Right lobe of liver (tissue), 6 donors: ENCODE measurements around the gene LCN10. TPM values are rescaled to one million over a fixed set of nuclear protein-coding genes. Genes with fewer than 3 reads are reported as not detected.

Experiments
- ATAC-seq, 4 donors: fragments of 200-7000 bp; cut with Tn5 transposase; one replicate each; pipeline ENCODE4 v1.9.1; 2020; ENCODE audit warnings: mild to moderate bottlenecking in 4 of 4, moderate library complexity in 4 of 4
- DNase-seq, 3 donors: peaks; one replicate each; pipeline ENCODE4 v3.0.0-alpha.2; 2020
- H3K27ac ChIP-seq, 3 donors: fragments of 200-600 bp; one replicate each; pipeline ENCODE4 v1.8.0; 2022
- H3K27me3 ChIP-seq, 2 donors: fragments of 200-600 bp; one replicate each; pipeline ENCODE4 v1.8.0; 2022
- H3K36me3 ChIP-seq, 4 donors: fragments of 200-600 bp; sonication (generic) in 1 of 4; one replicate each; pipeline versions ENCODE4 v1.5.1 to v1.8.0; 2017 to 2022; ENCODE audit warnings: control low read depth in 1 of 4
- H3K4me1 ChIP-seq, 4 donors: fragments of 200-600 bp; sonication (generic) in 1 of 4; one replicate each; pipeline versions ENCODE4 v1.5.1 to v1.8.0; 2017 to 2022; ENCODE audit warnings: control low read depth in 1 of 4
- H3K4me3 ChIP-seq, 3 donors: fragments of 200-600 bp; one replicate each; pipeline ENCODE4 v1.8.0; 2022
- H3K9me3 ChIP-seq, 4 donors: fragments of 200-600 bp; sonication (generic) in 1 of 4; one replicate each; pipeline versions ENCODE4 v1.5.1 to v1.8.0; 2017 to 2022; ENCODE audit warnings: control low read depth in 1 of 4
- CTCF ChIP-seq, 4 donors: fragments of 200-600 bp in 3 of 4; fragments of 450-650 bp in 1 of 4; IDR thresholded peaks; one replicate each; pipeline versions ENCODE4 v1.5.1 to v1.8.0; 2016 to 2022; ENCODE audit warnings: antibody characterized with exemption in 4 of 4, mild to moderate bottlenecking in 2 of 4
- POLR2A ChIP-seq: fragments of 450-650 bp; IDR thresholded peaks from one replicate; pipeline ENCODE4 v1.6.1; 2017; ENCODE audit warnings: antibody characterized with exemption, mild to moderate bottlenecking
- WGBS: methylation state at CpG from one replicate; pipeline ENCODE4 v1.1.6; 2018; ENCODE audit warnings: low coverage, low lambda C conversion rate; ENCODE audit not compliant: insufficient coverage; ENCODE audit errors: missing lambda C conversion rate; 5-methylcytosine and 5-hydroxymethylcytosine counted together
- intact Hi-C, 2 donors: fragments of 100-400 bp; cut with DNase I; formaldehyde crosslinking; loops; one replicate each; pipeline versions ENCODE4 v1.11.2 to v1.14.1; 2022
- microRNA-seq, 2 donors: library from miRNA; unstranded; fragments of <30 nt; microRNA quantifications; one replicate each; pipeline ENCODE4, GENCODE V29; 2019 to 2020
- small RNA-seq, 2 experiments: library from RNA; depleted of rRNA; stranded (forward); fragments of <200 nt; gene quantifications; one replicate each; pipeline ENCODE3, GENCODE V24; 2016
- total RNA-seq, 6 experiments: library from RNA; depleted of rRNA in 2 of 6; stranded (reverse); fragments of >200 nt in 2 of 6; fragmentation: NEBNext Ultra II Directional in 3 of 6; extraction: Animal tissue kit (Norgen Biotek cat#: 25700) in 3 of 6; gene quantifications; one replicate each; pipeline versions ENCODE4 v1.1.0 to v1.2.4, GENCODE V29; 2016 to 2023
- donor health status: DM: no; HTN: yes; CAD: no.
- donor health status: DM: no; HTN: no; CAD: no.
- donor health status: DM: no; HTN: no; CAD: no.
- donor health status: DM: no; HTN: yes; CAD: no.
- donor health status: DM: no; HTN: yes; CAD: no.

The LCN10 gene
- total RNA-seq, 6 experiments from 2014 or later = 0.23 to 0.81 (median 0.32) TPM; not detected in 2

GRCh38 chr9:136690806-136691261, 51.9 kb downstream of the LCN10 start:
- DNase-seq (peak; percentile 86 to 91 (median 91)), ATAC-seq (peak; percentile 26 to 53 (median 36))
- Histone ChIP-seq H3K27ac (peak overlapping the region; percentile 31 to 80 (median 56)), H3K4me1 (peaks cover 0 to 79% (median 38%) of the 10 kb centered on the region in 4 donors), H3K9me3 (no peaks in the 10 kb centered on the region), H3K4me3 (no peak overlapping the region), H3K36me3 (no peaks in the 10 kb centered on the region), H3K27me3 (no peaks in the 10 kb centered on the region)
- 45% methylated on average over 4 of the region's 15 CpGs for WGBS
- TF ChIP-seq CTCF (IDR thresholded peaks at IDR 0.05) (no peak), POLR2A (no peak)
- intact Hi-C loops = no loop called here

GRCh38 chr9:136690104-136690805, 52.5 kb downstream of the LCN10 start:
- no CpG with 5 or more reads among the region's 25 CpGs for WGBS

GRCh38 chr9:136689108-136689460, 53.7 kb downstream of the LCN10 start:
- Histone ChIP-seq H3K27me3 (no peaks in the 10 kb centered on the region), H3K36me3 (no peaks in the 10 kb centered on the region), H3K4me1 (peaks cover 0 to 79% (median 36%) of the 10 kb centered on the region in 4 donors), H3K4me3 (no peak overlapping the region), H3K27ac (peak overlapping the region in 1 of 3 donors; percentile 80), H3K9me3 (no peaks in the 10 kb centered on the region)
- ATAC-seq (no peak), DNase-seq (peak in 1 of 3 donors; percentile 51)
- TF ChIP-seq POLR2A = no peak
- TF ChIP-seq CTCF (IDR thresholded peaks at IDR 0.05) = no peak
- intact Hi-C loops = no loop called here
- 68% methylated on average over 4 of the region's 7 CpGs for WGBS

More at GRCh38 chr9:136690104-136690805, 52.5 kb downstream of the LCN10 start:
- peak; percentile 2 to 18 (median 7) for ATAC-seq
- intact Hi-C loops = no loop called here
- DNase-seq = peak; percentile 76 to 89 (median 82)
- Histone ChIP-seq H3K27me3 (no peaks in the 10 kb centered on the region), H3K36me3 (no peaks in the 10 kb centered on the region), H3K4me3 (no peak overlapping the region), H3K27ac (peak overlapping the region; percentile 31 to 80 (median 56)), H3K4me1 (peaks cover 0 to 79% (median 38%) of the 10 kb centered on the region in 4 donors), H3K9me3 (no peaks in the 10 kb centered on the region)
- TF ChIP-seq CTCF (IDR thresholded peaks at IDR 0.05) (no peak), POLR2A (peak; percentile 49)

GRCh38 chr9:136688274-136689107, 54.2 kb downstream of the LCN10 start:
- TF ChIP-seq CTCF (IDR thresholded peaks at IDR 0.05) (no peak), POLR2A (no peak)

More at GRCh38 chr9:136688274-136689107, 54.2 kb downstream of the LCN10 start:
- Histone ChIP-seq H3K36me3 (no peaks in the 10 kb centered on the region), H3K27ac (peak overlapping the region; percentile 32 to 74 (median 57)), H3K9me3 (no peaks in the 10 kb centered on the region), H3K27me3 (no peaks in the 10 kb centered on the region), H3K4me3 (no peak overlapping the region), H3K4me1 (peaks cover 0 to 79% (median 36%) of the 10 kb centered on the region in 4 donors)
- intact Hi-C loops = no loop called here
- 53% methylated on average over 9 of the region's 21 CpGs for WGBS
- DNase-seq = peak in 1 of 3 donors; percentile 50
- no peak for ATAC-seq

Small RNA genes lying within 50 kb of the gene (microRNA-seq; reads per million reads assigned to microRNA genes)
- gene MIR6722 = 0 reads per million in 2 donors

Small RNA genes lying within 50 kb of the gene (small RNA-seq; reads per million reads assigned to genes)
- gene ATP6V1G1P3 (0 reads per million in 2 experiments), gene MIR6722 (0 reads per million in 2 experiments)

Other genes with a start within 250 kb of the LCN10 start
- 10 to 100 TPM; 17.4 to 26.2 (median 19.3) TPM for gene NOTCH1, start 196.9 kb downstream of the LCN10 start, total RNA-seq
- 10 to 100 TPM; 26.7 to 54.2 (median 45.8) TPM for gene EGFL7, start 80.0 kb downstream of the LCN10 start, total RNA-seq
- gene AGPAT2, start 55.5 kb downstream of the LCN10 start, total RNA-seq = 100 to 1,000 TPM; 117 to 379 (median 184) TPM
- gene DIPK1B, start 30.4 kb downstream of the LCN10 start, total RNA-seq = 1 to 10 TPM; 1.4 to 7.7 (median 5.1) TPM
- under 1 TPM in 2 of 6 experiments, not detected in 4; 0.26 to 0.63 TPM for gene LCN6, start 5.6 kb upstream of the LCN10 start, total RNA-seq
- not detected for gene LCN8, start 15.3 kb upstream of the LCN10 start, total RNA-seq
- not detected for gene LCN15, start 21.6 kb upstream of the LCN10 start, total RNA-seq
- gene TMEM141, start 48.4 kb upstream of the LCN10 start, total RNA-seq = 100 to 1,000 TPM in 1 of 6 experiments, 10 to 100 TPM in 5; 46.5 to 105 (median 56.7) TPM
- 1 to 10 TPM in 2 of 6 experiments, under 1 TPM in 3, not detected in 1; 0.43 to 1.2 (median 0.74) TPM for gene CCDC183, start 53.4 kb upstream of the LCN10 start, total RNA-seq
- gene RABL6, start 65.0 kb upstream of the LCN10 start, total RNA-seq = 10 to 100 TPM in 4 of 6 experiments, 1 to 10 TPM in 2; 8.0 to 14.8 (median 12.4) TPM
- gene AJM1, start 99.5 kb upstream of the LCN10 start, total RNA-seq = 1 to 10 TPM; 1.7 to 2.8 (median 2.6) TPM
- gene PHPT1, start 106.5 kb upstream of the LCN10 start, total RNA-seq = 10 to 100 TPM; 30.5 to 66.6 (median 49.3) TPM
- gene MAMDC4, start 109.4 kb upstream of the LCN10 start, total RNA-seq = 10 to 100 TPM in 4 of 6 experiments, 1 to 10 TPM in 2; 5.7 to 27.9 (median 22.5) TPM
- 100 to 1,000 TPM; 216 to 486 (median 227) TPM for gene EDF1, start 123.4 kb upstream of the LCN10 start, total RNA-seq
- 1 to 10 TPM; 5.8 to 8.8 (median 7.1) TPM for gene TRAF2, start 143.6 kb upstream of the LCN10 start, total RNA-seq
- 100 to 1,000 TPM in 3 of 6 experiments, 10 to 100 TPM in 3; 84.0 to 290 (median 97.4) TPM for gene FBXW5, start 201.8 kb upstream of the LCN10 start, total RNA-seq
- 100 to 1,000 TPM; 248 to 755 (median 453) TPM for gene C8G, start 202.3 kb upstream of the LCN10 start, total RNA-seq
- gene LCN12, start 209.3 kb upstream of the LCN10 start, total RNA-seq = 10 to 100 TPM in 5 of 6 experiments, 1 to 10 TPM in 1; 2.7 to 36.4 (median 20.3) TPM
- 10 to 100 TPM in 2 of 6 experiments, 1 to 10 TPM in 4; 4.3 to 21.9 (median 6.0) TPM for gene PTGDS, start 234.6 kb upstream of the LCN10 start, total RNA-seq
- gene LCNL1, start 240.1 kb upstream of the LCN10 start, total RNA-seq = not detected
- 10 to 100 TPM; 13.8 to 34.5 (median 23.3) TPM for gene PAXX, start 249.5 kb upstream of the LCN10 start, total RNA-seq